H1 (cell line): ENCODE measurements around the gene GMNN. TPM values are rescaled to one million over a fixed set of nuclear protein-coding genes. Genes with fewer than 3 reads are reported as not detected.

Source experiments
- CTCF ChIA-PET: fragments of 300-600 bp; sonication (Branson Sonifier 250); formaldehyde crosslinking; loops from one replicate; lab custom pipeline; 2021; ENCODE audit not compliant: partially characterized antibody; lab: Charles Lee
- POLR2A ChIA-PET: fragments of 300-600 bp; sonication (Branson Sonifier 250); formaldehyde crosslinking; loops from one replicate; lab custom pipeline; 2021; ENCODE audit warnings: inconsistent platforms; ENCODE audit not compliant: partially characterized antibody; lab: Charles Lee
- DNase-seq, 2 experiments: peaks; one replicate each; pipeline versions ENCODE4 v3.0.0 to v3.0.0-alpha.2; 2010 to 2022; ENCODE audit warnings: low spot score in 2 of 2, low read depth in 1 of 2, mixed read lengths in 1 of 2
- FAIRE-seq: peaks from 2 replicates; lab custom pipeline; 2011; peaks lifted over from hg19 to GRCh38; lab: Jason Lieb, UNC
- H2AFZ ChIP-seq: 2 replicates; pipeline ENCODE4 v1.8.1; 2012; ENCODE audit warnings: low read length, inconsistent platforms
- H2AK5ac ChIP-seq: 2 replicates; pipeline ENCODE4 v1.6.1; 2013; ENCODE audit warnings: low read depth, low read length
- H2BK120ac ChIP-seq: replicated peaks from 2 replicates; pipeline ENCODE3; 2013; ENCODE audit warnings: low read depth, low read length, inconsistent platforms
- H2BK12ac ChIP-seq: 2 replicates; pipeline ENCODE4 v1.6.1; 2013; ENCODE audit warnings: low read depth, low read length
- H2BK15ac ChIP-seq: 2 replicates; pipeline ENCODE4 v1.6.1; 2013; ENCODE audit warnings: low read length
- H2BK20ac ChIP-seq: 2 replicates; pipeline ENCODE4 v1.6.1; 2013; ENCODE audit warnings: low read length
- H2BK5ac ChIP-seq: 2 replicates; pipeline ENCODE4 v1.6.1; 2013; ENCODE audit warnings: low read depth, low read length
- H3K14ac ChIP-seq: 2 replicates; pipeline ENCODE4 v1.6.1; 2013; ENCODE audit warnings: inconsistent platforms; ENCODE audit not compliant: insufficient read length
- H3K18ac ChIP-seq: 2 replicates; pipeline ENCODE4 v1.6.1; 2013; ENCODE audit warnings: low read length; ENCODE audit errors: extremely low read depth
- H3K23ac ChIP-seq: 2 replicates; pipeline ENCODE4 v1.6.1; 2013; ENCODE audit warnings: inconsistent platforms; ENCODE audit not compliant: insufficient read length
- H3K23me2 ChIP-seq: 2 replicates; pipeline ENCODE4 v1.6.1; 2013; ENCODE audit warnings: low read depth, low read length
- H3K27ac ChIP-seq: 2 replicates; pipeline ENCODE4 v1.6.1; 2011; ENCODE audit warnings: low read depth, low read length, inconsistent platforms
- H3K27me3 ChIP-seq, 4 experiments: replicated peaks in 1 of 4; 1 replicate in 1 of 4; 2 replicates in 3 of 4; pipeline versions ENCODE4 v1.6.1 to v1.8.1; 2011 to 2013; ENCODE audit warnings: low read length in 3 of 4, mild to moderate bottlenecking in 3 of 4, inconsistent platforms in 2 of 4, mixed read lengths in 2 of 4, moderate library complexity in 1 of 4; ENCODE audit not compliant: control insufficient read depth in 3 of 4, insufficient read depth in 3 of 4; ENCODE audit errors: extremely low read depth in 1 of 4
- H3K36me3 ChIP-seq, 4 experiments: 2 replicates each; pipeline versions ENCODE4 v1.6.1 to v1.8.1; 2011 to 2013; ENCODE audit warnings: mild to moderate bottlenecking in 4 of 4, low read length in 3 of 4, moderate library complexity in 2 of 4, control low read depth in 1 of 4, inconsistent platforms in 1 of 4; ENCODE audit not compliant: insufficient read depth in 4 of 4, control insufficient read depth in 2 of 4
- H3K4ac ChIP-seq: replicated peaks from 2 replicates; pipeline ENCODE3; 2013; ENCODE audit warnings: low read length, low read depth, mixed read lengths, inconsistent platforms; ENCODE audit not compliant: insufficient read length
- H3K4me1 ChIP-seq, 4 experiments: replicated peaks in 1 of 4; 1 replicate in 1 of 4; 2 replicates in 3 of 4; pipeline versions ENCODE4 v1.6.1 to v1.8.1; 2011 to 2013; ENCODE audit warnings: low read length in 3 of 4, inconsistent platforms in 2 of 4, mixed read lengths in 1 of 4; ENCODE audit not compliant: insufficient read depth in 4 of 4, control insufficient read depth in 3 of 4
- H3K4me2 ChIP-seq, 2 experiments: 2 replicates each; pipeline versions ENCODE4 v1.6.1 to v1.8.1; 2011 to 2013; ENCODE audit warnings: low read depth in 2 of 2, low read length in 2 of 2, control low read depth in 1 of 2, inconsistent platforms in 1 of 2, mild to moderate bottlenecking in 1 of 2; ENCODE audit not compliant: insufficient read depth in 1 of 2
- H3K4me3 ChIP-seq, 4 experiments: fragments of 200-600, 300-600 bp in 1 of 4; sonication (generic), shearing (Covaris generic), sonication (Bioruptor Twin) in 1 of 4; 2 replicates each; pipeline versions ENCODE4 v1.5.1 to v1.8.1; 2011 to 2016; ENCODE audit warnings: low read length in 4 of 4, low read depth in 3 of 4, control low read depth in 2 of 4, inconsistent platforms in 2 of 4, mild to moderate bottlenecking in 2 of 4, mixed read lengths in 1 of 4, moderate library complexity in 1 of 4; ENCODE audit not compliant: insufficient read depth in 2 of 4; ENCODE audit errors: extremely low read depth in 1 of 4
- H3K56ac ChIP-seq: replicated peaks from 2 replicates; pipeline ENCODE3; 2013; ENCODE audit warnings: low read depth, mild to moderate bottlenecking, mixed read lengths, low read length, inconsistent platforms; ENCODE audit not compliant: insufficient read length
- H3K79me1 ChIP-seq: 2 replicates; pipeline ENCODE4 v1.6.1; 2013; ENCODE audit warnings: low read depth, low read length, control low read depth
- H3K79me2 ChIP-seq, 2 experiments: 2 replicates each; pipeline versions ENCODE4 v1.6.1 to v1.8.1; 2012 to 2013; ENCODE audit warnings: low read length in 2 of 2, mild to moderate bottlenecking in 2 of 2, inconsistent platforms in 1 of 2; ENCODE audit not compliant: insufficient read depth in 2 of 2, control insufficient read depth in 1 of 2
- H3K9ac ChIP-seq, 4 experiments: replicated peaks in 1 of 4; 1 replicate in 1 of 4; 2 replicates in 3 of 4; pipeline versions ENCODE4 v1.6.1 to v1.8.1; 2011 to 2013; ENCODE audit warnings: low read depth in 3 of 4, low read length in 3 of 4, control low read depth in 2 of 4, mild to moderate bottlenecking in 2 of 4, moderate library complexity in 2 of 4, inconsistent platforms in 1 of 4; ENCODE audit errors: extremely low read depth in 1 of 4
- H3K9me3 ChIP-seq, 2 experiments: 2 replicates each; pipeline versions ENCODE4 v1.6.1 to v1.8.1; 2012 to 2013; ENCODE audit warnings: mild to moderate bottlenecking in 2 of 2, moderate library complexity in 2 of 2, control low read depth in 1 of 2, inconsistent platforms in 1 of 2, low read depth in 1 of 2, low read length in 1 of 2, mixed read lengths in 1 of 2; ENCODE audit not compliant: insufficient read depth in 2 of 2
- H4K20me1 ChIP-seq, 2 experiments: replicated peaks in 1 of 2; 2 replicates each; pipeline versions ENCODE3 to v1.8.1; 2011 to 2013; ENCODE audit warnings: inconsistent platforms in 2 of 2, low read length in 2 of 2, mild to moderate bottlenecking in 1 of 2; ENCODE audit not compliant: insufficient read depth in 2 of 2, control insufficient read depth in 1 of 2
- H4K5ac ChIP-seq: 2 replicates; pipeline ENCODE4 v1.6.1; 2013; ENCODE audit warnings: low read length, low read depth, mixed read lengths, inconsistent platforms; ENCODE audit not compliant: insufficient read length
- H4K8ac ChIP-seq: 2 replicates; pipeline ENCODE4 v1.8.0; 2013; ENCODE audit warnings: mild to moderate bottlenecking, moderate library complexity, low read length, inconsistent platforms; ENCODE audit not compliant: insufficient read depth; ENCODE audit errors: extremely low read depth
- H4K91ac ChIP-seq: replicated peaks from 2 replicates; pipeline ENCODE3; 2013; ENCODE audit warnings: low read length, mixed read lengths, inconsistent platforms; ENCODE audit not compliant: insufficient read length
- NRF1 ChIP-seq: IDR thresholded peaks from 2 replicates; pipeline ENCODE4 v1.6.1; 2011; ENCODE audit warnings: mild to moderate bottlenecking, low read depth, low read length, improper control_type of control experiment
- RAD21 ChIP-seq, 2 experiments: IDR thresholded peaks in 1 of 2; conservative IDR thresholded peaks in 1 of 2; 2 replicates each; pipeline ENCODE4 v1.6.1; 2011; ENCODE audit warnings: low read depth in 2 of 2, low read length in 2 of 2, improper control_type of control experiment in 1 of 2, inconsistent platforms in 1 of 2, mild to moderate bottlenecking in 1 of 2, moderate library complexity in 1 of 2
- ZNF274 ChIP-seq: IDR thresholded peaks from 2 replicates; pipeline ENCODE4 v1.7.0; 2012; ENCODE audit warnings: low read length, borderline replicate concordance; ENCODE audit errors: extremely low read depth
- WGBS, 2 experiments: shearing (Covaris generic) in 1 of 2; methylation state at CpG; one replicate each; pipeline versions ENCODE4 v1.1.6 to v1.1.7; 2013 to 2015; ENCODE audit warnings: low lambda C conversion rate in 2 of 2, mixed read lengths in 2 of 2, inconsistent platforms in 1 of 2, low coverage in 1 of 2, missing lambda C conversion rate in 1 of 2; ENCODE audit not compliant: insufficient replicate concordance in 2 of 2, insufficient coverage in 1 of 2, insufficient read length in 1 of 2; ENCODE audit errors: extremely low coverage in 1 of 2, missing lambda C conversion rate in 1 of 2; 5-methylcytosine and 5-hydroxymethylcytosine counted together
- polyA plus RNA-seq, 7 experiments: library from polyadenylated mRNA; depleted of rRNA in 3 of 7; stranded (reverse) in 5 of 7; unstranded in 2 of 7; fragments of >200 nt in 5 of 7; fragments of 200-250 nt in 2 of 7; gene quantifications; 1 replicate in 5 of 7; 2 replicates in 1 of 7; 4 replicates in 1 of 7; pipeline versions ENCODE4 v1.2.1 to v1.2.3, GENCODE V29; 2011 to 2013; ENCODE audit warnings: missing spikeins in 2 of 7, mixed read lengths in 2 of 7
- total RNA-seq: library from RNA; stranded (reverse); fragmentation: NEBNext Ultra II Directional; extraction: Animal tissue kit (Norgen Biotek cat#: 25700); gene quantifications from 2 replicates; pipeline ENCODE4 v1.2.1, GENCODE V29; 2021
- TF ChIP-seq, protein P1 (sequence below): IDR thresholded peaks from 2 replicates; pipeline ENCODE4 v1.6.1; 2012; ENCODE audit warnings: inconsistent platforms

GMNN gene
- total and polyA plus RNA-seq, 2 of the 8 experiments (the other 6 are each of a cell fraction or from before 2014, with no cell fraction given), result 65.9 to 101 TPM

DNA sequence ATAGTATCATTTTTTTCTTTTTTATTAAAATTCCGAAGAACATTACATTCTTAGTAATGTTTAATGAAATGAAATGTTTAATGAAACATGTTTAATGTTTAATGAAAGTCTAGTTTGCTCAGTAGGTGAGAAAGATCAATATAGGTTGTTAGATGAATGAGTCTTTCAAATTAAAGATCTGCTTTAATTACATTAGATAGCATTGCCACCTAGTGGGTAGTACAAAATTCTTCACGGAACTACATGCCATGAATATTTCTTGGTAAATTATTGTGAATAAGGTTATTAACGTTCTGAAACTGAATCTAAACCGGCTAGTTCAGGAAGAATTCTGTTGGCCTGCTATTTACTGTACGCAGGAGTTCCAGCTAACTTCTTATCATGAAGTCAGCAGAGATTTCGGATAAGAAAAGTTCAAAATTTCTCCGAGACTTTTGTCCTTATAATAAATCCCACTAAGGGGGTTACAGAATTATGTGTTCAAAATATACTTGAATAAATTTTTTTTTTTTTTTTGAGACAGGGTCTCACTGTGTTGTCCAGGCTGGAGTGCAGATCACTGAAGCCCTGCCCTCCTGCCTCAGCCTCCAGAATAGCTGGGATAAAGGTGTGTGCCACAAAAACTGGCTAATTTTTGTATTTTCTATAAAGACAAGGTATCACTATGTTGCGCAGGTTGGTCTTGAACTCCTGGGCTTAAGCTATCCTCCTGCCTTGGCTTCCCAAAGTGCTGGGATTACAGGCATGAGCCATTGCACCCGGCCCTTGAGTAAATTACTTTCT is 7.9 kb upstream of the GMNN start:
- POLR2A ChIA-PET, result interaction anchor here (0.7 kb wide), 1 partner anchor 57 kb away, joined by 3 read pairs; no protein-coding TSS in a partner anchor
- FAIRE-seq, result no peak

More for the DNA sequence above, 7.9 kb upstream of the GMNN start:
- H2BK120ac ChIP-seq, result no peak overlapping the region
- no peaks in the 10 kb centered on the region for H3K79me1 ChIP-seq
- H3K56ac ChIP-seq, result no peak overlapping the region
- no peak overlapping the region for H2AFZ ChIP-seq
- no peak overlapping the region for H2BK20ac ChIP-seq
- H3K4ac ChIP-seq, result no peak overlapping the region
- H4K5ac ChIP-seq, result no peak overlapping the region
- H3K23me2 ChIP-seq, result no peaks in the 10 kb centered on the region
- no peak overlapping the region for H3K4me2 ChIP-seq
- H3K9ac ChIP-seq, result no peak overlapping the region
- no peaks in the 10 kb centered on the region for H3K9me3 ChIP-seq
- TF ChIP-seq, protein P1, sequence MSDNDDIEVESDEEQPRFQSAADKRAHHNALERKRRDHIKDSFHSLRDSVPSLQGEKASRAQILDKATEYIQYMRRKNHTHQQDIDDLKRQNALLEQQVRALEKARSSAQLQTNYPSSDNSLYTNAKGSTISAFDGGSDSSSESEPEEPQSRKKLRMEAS, result no peak
- TF ChIP-seq RAD21 (IDR thresholded peaks at IDR 0.05 in 1 of 2, conservative IDR thresholded peaks at IDR 0.05 in 1 of 2; ENCODE audit: low read depth in 2 of 2, low read length in 2 of 2) (peak in 1 of 2 experiments; percentile 20; a peak in 2 of 4 replicates), ZNF274 (no peak), NRF1 (no peak)
- H3K23ac ChIP-seq, result no peak overlapping the region
- H2BK5ac ChIP-seq, result no peak overlapping the region
- no peak overlapping the region for H3K4me3 ChIP-seq
- no peak overlapping the region for H3K14ac ChIP-seq
- CTCF ChIA-PET, result interaction anchor here (0.6 to 1.4 kb wide), 4 partner anchors 66 to 745 kb away, joined by 3 to 5 read pairs (median 3); no protein-coding TSS in a partner anchor
- DNase-seq, result no peak
- H3K27me3 ChIP-seq, result no peaks in the 10 kb centered on the region
- no peaks in the 10 kb centered on the region for H3K79me2 ChIP-seq
- no peaks in the 10 kb centered on the region for H4K20me1 ChIP-seq
- H4K8ac ChIP-seq, result no peak overlapping the region
- H3K36me3 ChIP-seq, result no peaks in the 10 kb centered on the region
- no peaks in the 10 kb centered on the region for H3K4me1 ChIP-seq
- no peak overlapping the region for H3K27ac ChIP-seq
- no peak overlapping the region for H3K18ac ChIP-seq
- no peak overlapping the region for H2AK5ac ChIP-seq
- no peak overlapping the region for H2BK12ac ChIP-seq
- WGBS, 2 experiments, result 90% methylated on average over 9 of the region's 9 CpGs; no CpG with 5 or more reads in 1 of the 2 experiments
- no peak overlapping the region for H4K91ac ChIP-seq
- H2BK15ac ChIP-seq, result no peak overlapping the region
